ENCODE measurements around the gene USF3.

Gene USF3

DNA sequence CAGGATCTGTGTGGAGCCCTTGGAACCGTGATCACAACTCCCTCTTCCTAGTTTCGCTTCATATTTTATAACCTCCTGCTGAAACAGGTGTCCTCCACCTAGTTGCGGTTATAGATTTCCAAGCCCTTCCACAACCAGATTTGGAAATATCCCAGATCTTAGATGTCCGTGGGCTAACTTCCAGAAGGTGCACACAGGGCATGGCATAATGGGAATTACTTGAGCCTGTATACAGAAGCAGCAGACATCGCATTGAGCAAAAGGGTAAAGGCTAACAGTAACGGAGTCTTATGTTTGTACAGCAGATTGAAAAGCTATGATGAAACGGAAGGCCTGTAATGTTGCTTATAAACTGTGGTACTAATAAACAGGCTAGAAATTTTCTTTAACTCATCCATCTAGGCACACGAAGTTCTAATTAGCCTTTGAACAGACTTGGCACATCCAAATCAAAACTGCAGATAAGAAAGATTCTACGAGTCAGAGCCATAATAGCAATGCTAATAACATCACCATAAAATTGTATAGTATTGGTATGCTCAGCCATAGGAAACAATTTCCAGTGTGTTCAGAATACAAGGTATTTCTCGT is 1.2 kb upstream of the USF3 start:
- no peak for DNase-seq (ENCODE audit: low read depth, low spot score)

DNA sequence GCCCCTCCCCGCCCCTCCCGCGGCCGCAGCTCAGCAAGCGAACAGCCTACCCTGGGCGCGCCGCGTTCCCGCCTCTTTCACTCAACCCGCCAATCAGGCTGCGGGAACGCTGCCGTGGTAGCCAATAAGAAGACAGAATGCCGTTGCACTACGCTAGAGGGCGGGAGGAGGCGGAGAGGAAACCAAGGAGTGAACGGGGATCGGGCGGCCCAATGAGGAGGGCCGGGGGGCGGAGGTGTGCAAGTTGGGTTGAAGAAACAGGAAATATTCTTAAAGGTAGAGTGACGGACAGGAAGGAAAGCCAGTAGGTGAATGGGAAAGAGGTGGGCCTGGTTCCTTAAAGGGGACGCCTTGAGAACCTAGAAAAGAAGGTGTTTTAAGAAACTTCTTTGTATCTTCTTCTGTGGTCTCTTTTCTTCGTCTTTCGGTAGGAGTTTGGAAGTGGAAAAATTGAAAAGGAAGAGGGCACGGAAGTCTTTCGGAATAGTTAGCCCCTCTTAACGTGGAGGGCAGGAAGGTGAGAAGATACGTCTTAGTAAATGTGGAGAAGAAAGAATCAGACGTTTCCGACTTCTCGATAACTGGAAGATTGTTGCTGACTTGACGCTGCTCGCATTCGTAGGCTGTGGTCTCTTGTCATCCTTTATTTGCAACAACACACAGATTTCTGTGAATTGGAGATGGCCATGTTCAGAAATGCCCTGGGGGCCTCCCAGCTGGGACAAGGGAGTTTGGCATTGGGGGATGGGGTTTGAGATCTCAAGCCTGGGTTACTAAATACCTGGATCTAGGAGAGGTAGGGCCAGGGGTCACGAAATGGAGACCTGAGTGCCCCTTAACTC is 437 bp upstream of the USF3 start:
- DNase-seq (ENCODE audit: low read depth, low spot score) = peak; percentile 97

DNA sequence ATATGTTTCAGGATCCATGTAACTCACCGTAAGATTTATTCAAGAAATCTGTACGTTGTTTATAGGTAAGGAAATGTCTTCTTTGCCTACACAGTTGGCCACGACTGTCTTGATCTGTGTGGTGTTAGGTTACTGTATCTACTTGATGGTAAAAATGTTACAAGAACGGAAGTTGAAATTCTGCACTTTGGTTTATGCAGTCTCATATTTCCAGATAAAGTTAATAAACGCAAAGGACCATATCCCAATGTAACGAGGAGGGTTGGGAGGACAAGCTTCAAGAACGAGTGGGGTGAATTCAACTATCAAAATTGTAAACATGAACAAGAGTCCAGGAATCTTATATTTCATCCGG is 1.0 kb downstream of the USF3 start:
- no peak for DNase-seq (ENCODE audit: low read depth, low spot score)

DNA sequence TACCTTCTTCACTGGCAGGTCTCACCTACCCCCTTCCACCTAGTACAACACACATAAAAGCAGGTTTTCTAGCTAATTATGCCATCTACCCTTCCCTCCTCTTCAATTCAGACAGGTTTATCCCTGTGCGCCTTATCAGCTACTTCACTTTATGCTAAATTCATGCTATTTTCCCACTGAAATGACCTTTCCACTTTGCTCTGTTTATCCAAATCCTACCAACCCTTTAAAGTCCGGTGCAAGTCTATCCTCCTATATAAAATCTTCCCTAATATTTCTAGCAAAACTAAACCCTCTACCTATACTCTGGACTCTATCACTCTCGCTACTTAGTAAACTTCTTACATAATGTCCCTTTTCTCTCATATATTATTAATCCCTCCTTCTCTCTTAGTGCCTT is 6.0 kb downstream of the USF3 start:
- no peak for DNase-seq (ENCODE audit: low read depth, low spot score)

DNA sequence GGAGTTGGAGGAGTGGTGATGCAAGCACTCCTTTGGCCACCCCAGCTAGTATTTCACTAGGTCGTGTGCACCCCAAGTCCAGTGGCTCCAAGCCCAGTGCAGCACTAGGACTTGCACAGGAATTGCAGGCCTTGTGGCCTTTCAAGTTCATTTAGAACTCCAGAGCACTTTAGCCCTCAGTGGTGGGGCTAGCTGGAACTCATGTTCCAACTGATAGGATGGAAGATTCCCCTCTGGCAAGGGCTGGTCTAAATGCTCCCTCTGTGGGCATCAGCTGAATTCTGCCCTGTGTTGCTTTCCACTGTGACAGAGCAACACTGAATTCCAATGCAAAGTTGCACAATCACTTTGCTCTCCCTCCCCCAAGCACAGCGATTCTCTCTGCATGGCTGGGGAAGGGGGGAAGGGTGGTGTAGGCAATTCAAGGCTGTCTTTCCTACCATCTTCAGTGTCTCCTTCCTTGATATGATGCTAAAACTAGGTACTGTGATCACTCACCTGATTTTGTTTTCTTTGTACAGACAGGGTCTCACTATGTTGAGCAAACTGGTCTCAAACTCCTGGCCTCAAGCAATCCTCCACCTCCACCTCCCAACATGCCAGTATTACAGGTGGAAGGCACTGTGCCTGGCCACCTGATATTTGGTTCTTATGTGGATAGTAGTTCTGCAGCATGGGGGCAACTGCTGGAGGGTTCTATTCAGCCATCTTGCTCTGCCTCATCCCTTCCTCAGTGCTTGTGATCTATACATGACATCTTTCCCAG is 10.3 kb downstream of the USF3 start:
- no peak for DNase-seq (ENCODE audit: low read depth, low spot score)

DNA sequence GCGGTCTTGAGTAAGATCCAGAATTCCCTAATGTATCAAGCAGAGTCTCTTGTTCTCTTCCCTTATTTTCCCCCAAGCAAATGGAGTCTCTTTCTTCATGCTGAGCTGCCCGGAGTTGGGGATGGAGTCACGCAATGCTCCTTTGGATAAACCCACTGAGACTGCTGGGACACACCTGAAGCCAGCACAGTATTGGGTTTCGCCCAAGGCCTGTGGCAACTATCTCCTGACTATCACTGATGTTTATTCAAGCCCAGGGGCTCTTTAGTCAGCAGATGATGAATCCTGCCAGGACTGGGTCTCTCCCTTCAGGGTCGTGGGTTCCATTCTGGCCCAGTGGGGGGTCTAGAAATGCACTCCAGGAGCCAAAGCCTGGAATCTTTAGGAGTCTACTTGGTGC is 11.3 kb downstream of the USF3 start:
- DNase-seq (ENCODE audit: low read depth, low spot score) = no peak

DNA sequence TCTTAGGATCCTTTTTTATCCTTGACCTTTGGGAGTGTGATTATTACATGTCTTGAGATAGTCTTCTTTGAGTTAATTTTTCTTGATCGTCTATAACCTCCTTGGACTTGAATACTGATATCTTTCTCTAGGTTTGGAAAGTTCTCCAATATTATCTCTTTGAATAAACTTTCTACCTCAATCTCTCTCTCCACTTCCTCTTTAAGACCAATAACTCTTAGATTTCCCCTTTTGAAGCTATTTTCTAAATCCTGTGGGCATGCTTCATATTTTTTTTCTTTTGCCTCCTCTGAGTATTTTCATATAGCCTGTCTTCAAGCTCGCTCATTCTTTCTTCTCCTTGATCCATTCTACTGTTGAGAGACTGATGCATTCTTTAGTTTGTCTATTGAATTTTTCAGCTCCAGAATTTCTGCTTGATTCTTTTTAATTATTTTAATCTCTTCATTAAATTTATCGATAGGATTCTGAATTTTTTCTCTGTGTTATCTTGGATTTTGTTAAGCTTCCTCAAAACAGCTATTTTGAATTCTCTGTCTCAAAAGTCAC is 12.1 kb downstream of the USF3 start:
- no peak for DNase-seq (ENCODE audit: low read depth, low spot score)

DNA sequence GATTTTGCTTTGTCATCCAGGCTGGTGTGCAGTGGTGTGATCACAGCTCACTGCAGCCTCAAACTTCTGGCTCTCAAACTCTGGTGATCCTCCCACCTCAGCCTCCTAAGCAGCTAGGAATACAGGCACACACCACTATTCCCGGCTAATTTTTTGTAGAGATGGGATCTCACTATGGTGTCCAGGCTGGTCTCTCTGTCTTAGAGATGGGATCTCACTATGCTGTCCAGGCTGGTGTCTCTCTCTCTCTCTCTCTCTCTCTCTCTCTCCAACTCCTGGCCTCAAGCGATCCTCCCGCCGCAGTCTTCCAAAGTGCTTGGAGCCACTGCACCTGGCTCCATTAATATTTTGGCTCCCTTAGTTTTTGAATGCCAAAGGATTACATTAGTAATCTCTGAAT is 17.7 kb downstream of the USF3 start:
- DNase-seq (ENCODE audit: low read depth, low spot score) = no peak

DNA sequence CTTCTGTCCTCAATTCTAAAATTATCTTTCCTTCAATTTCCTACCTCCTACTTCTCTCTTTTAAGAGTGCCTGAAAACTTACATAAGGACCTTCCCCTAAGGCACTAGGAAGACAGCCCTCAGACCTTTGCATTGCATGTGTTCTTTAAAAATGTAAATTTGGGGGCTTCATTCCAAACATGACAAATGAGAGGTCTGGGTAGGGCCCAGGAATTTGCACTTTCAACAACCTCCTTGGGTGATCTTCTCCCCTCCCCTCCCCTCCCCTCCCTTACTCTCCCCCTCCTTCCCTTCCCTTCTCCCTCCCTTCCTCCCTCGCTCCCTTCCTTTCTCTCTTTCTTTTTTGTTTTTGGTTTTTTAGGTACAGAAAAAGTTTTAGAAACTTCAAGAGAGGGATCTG is 18.7 kb downstream of the USF3 start:
- no peak for DNase-seq (ENCODE audit: low read depth, low spot score)

DNA sequence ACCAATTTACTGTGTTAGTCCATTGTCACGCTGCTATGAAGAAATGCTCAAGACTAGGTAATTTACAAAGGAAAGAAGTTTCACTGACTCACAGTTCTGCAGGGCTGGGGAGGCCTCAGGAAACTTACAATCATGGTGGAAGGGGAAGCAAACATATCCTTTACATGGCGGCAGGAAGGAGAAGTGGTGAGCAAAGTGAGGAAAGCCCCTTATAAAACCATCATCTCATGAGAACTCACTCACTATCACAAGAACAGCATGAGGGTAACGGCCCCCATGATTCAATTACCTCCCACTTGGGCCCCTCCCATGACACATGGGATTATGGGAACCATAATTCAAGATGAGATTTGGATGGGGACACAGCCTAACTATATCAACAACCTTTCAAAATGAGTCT is 20.2 kb downstream of the USF3 start:
- DNase-seq (ENCODE audit: low read depth, low spot score) = no peak

DNA sequence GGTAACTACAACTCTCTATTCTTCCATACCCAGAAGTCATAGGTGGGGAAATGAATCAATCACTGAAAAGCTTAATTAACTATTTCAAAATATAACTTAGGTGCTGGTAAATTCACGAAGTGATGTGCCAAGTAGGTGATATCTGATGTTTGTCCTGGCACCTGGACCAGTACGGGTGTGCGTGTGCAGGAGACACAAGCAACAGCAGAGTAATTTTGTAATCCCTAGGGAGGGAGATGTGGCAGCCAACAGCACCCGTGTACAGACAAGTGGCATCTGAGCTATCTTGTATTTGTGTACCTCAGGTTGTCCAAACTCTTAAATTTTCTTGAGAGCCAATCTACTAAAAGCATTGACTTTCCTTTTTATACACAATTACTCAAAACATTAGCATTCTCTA is 22.8 kb downstream of the USF3 start:
- DNase-seq (ENCODE audit: low read depth, low spot score) = no peak

DNA sequence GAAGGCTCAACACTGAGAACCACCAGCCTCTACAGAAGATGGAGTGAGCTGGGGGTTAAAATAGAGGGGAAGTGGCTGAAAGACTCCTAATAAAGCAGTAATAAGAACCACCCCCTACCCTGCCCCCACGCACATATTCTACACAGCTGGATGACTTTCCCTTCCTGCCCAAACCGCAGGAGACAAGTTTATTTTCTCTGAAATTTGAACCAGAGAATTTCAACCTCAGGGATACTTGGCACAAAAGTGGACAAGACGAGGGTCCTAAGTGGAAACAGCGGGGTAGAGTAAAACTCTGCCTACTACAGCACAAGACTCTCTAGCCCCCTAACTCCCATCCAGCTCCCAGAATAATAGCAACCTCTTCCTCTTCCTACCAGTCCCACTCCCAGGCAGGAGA is 28.4 kb downstream of the USF3 start:
- no peak for DNase-seq (ENCODE audit: low read depth, low spot score)

DNA sequence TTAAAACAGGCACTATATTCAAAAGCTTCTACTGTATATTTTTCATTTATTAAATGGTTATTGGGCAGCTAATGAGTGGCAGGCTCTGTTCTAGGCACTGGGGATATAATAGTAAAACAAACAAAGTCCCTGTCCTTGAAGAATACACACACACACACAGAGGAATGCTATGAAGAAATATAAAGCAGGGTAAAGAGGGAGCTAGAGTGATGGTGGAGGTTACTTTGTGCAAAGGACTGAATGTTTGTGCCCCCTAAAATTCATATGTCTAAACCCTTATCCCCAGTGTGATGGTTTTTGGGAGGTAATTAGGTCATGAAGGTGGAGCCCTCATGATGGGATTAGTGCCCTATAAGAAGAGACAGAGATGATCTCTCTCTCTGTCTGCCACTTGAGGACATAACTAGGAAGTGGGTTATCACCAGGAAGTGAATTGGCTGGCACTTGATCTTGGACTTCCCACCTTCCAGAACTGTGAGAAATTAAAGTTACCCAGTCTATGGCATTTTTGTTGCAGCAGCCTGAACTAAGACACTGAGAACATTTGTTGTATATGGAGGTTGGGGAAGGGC is 31.8 kb downstream of the USF3 start:
- DNase-seq (ENCODE audit: low read depth, low spot score) = no peak

DNA sequence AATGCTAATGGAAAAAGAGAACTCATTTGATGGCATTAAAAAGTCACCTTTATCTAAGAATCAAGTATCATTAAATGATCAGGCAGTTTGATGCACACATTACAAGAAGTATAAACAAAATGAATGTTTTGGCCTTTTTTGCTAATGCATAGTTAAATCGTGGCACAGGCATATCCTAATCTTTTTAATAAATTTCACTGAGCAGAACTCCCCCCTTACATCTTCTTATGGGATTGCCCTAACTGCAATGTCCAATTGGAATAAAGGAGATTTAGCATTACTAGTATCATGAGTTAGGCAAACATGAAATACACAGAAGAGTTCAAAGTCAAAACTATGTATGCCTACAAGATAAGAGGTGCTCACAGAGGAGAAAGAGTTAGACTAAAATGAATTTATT is 32.7 kb downstream of the USF3 start:
- DNase-seq (ENCODE audit: low read depth, low spot score) = no peak

DNA sequence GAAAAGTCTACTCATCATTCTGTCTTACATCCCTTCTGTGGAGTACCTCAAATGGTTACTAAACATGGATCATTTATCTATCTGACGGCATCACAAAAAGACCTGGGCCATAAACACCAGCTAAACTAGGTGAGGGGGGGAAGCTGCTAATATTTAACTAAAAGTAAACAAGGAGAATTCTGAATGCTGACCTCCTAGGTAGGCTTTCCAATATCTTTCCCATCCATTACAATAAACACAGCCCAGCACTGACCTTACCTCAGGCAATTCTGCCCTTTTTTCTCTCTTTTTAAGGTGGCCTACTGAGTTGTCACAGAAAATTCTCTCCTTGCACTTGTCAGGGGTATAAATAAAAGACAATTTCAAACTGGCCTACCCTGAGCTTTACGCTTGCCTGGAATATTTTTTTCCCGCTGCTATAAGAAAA is 33.1 kb downstream of the USF3 start:
- DNase-seq (ENCODE audit: low read depth, low spot score) = no peak

DNA sequence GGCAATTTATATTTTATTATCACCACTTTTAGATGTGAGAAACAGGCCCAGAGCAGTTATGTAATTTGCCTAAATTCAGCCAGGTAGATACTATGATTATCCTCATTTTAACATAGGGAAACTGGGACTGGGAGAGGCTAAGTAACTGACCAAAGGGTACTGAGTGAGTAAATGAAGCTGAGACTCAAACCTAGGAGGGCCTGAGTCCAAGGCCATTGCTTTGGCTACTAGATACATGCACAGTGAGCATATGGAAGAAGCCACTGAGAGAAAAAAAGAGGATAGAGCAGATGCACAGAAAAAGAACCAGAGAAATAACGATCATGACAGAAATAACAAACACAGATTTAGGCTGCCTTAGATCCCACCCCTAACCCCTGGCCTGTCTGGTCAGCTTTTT is 33.6 kb downstream of the USF3 start:
- no peak for DNase-seq (ENCODE audit: low read depth, low spot score)

DNA sequence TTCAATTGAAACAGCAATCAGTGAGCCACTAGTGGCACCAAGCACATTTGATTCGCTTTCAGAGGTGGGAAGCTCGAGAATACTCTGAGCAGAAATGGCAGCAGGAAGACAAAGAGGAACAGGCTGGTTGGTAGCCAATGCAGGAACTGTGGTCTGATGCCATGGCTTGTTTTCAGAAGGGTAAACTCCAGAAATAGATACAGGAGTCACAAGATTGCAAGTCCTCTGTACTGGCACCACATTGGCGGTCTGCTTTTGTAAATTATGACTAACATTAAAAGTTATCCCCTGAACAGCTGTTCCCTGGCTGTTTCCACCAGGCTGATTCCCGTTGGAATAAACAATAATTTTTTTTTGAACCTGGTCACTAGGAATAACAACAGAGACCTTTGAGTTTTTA is 35.5 kb downstream of the USF3 start:
- no peak for DNase-seq (ENCODE audit: low read depth, low spot score)

DNA sequence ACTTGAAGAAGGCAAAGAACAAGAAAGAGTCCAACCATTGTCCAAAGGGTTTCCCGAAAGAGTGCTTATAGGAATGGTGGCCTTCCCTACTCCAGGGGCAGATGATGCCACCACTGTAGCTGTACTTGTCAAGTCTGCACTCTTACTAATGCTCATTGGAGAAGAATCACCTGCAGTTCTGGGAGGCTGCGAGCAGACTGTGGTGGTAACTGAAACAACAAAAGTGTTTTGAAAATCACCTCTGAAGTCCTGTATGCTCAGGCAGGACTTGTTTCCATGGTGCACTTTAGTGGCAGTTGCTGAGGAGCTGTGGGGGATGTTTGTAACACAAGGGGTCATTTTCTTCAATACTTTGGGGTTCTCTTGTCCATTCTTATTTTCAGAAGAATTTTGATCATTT is 36.0 kb downstream of the USF3 start:
- DNase-seq (ENCODE audit: low read depth, low spot score) = no peak

DNA sequence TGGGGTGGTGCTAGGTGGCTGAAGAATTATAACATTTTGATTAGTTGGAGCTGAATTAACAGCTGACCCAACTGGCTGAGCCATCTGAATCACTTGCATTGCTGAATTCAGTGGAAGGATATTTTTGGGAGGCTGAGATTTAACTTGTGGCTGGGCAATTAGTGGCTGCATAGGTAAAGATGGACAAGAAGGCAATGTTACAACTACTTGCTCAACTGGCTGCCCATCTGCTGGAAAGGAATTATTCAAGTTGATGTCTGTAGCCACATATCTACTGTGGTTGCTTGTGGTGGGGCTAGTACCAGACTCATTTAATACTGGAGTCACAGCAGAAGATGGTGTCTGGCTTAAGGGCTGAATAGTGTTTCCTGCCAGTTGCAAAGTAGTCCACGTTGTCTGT is 36.4 kb downstream of the USF3 start:
- DNase-seq (ENCODE audit: low read depth, low spot score) = no peak

DNA sequence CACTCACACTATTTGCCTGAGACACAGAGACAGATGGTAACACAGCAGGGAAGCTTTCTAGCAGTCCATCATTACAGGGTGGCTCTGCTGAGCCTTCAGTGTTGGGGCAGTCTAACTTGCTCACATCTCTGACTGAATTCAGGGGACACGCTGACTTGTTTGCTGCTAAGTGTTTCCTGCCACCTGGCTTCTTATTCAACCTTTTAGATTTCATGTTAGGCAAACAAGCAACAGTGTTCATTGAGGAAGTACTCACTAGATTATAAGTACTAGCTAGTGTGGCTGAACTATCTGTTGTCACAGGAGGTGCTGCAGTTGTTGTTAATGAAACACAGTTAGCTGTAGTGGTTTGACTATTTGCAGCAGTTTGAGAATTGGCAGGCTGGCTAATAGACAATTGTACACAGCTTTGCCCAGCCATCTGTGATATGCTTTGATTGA is 37.3 kb downstream of the USF3 start:
- no peak for DNase-seq (ENCODE audit: low read depth, low spot score)

DNA sequence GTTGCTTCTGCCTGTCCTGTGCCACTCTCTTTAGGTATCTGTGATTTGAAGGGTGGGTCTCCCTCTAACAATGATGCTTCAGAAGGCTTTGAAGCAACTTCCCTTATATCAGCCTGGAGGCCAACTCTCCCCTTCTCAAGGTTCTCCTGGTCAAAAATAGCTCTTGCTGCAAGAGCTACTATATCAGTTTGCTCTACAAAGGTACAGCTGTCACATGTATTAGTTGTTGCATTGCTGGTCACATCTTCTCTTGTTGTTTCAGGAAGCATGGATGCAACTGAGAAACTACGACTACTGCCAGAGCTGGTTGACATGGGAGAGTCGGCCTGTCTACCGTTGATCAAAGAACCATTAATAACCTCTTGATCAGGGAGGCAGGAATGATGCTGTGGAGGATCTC is 38.3 kb downstream of the USF3 start:
- no peak for DNase-seq (ENCODE audit: low read depth, low spot score)

DNA sequence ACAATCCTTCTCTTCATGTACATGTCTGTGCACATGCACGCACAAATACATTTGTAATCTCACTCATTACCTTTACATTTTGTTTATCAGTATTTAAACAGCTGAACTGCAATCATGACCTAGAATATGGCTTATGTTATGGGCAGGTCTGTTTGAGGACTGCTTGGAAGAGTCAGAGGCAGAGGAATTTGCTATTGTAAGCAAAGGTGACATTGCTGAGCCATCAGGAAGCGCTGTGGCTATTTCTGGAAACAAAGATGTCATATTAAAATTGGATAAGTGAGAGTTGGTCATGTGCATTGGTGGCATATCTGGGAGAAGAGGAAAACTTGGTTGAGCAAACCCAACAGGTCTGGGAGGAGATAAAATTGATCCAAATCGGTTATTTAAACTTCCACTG is 41.6 kb downstream of the USF3 start:
- no peak for DNase-seq (ENCODE audit: low read depth, low spot score)

Data from activated naive CD8-positive, alpha-beta T cell treated with anti-CD3 and anti-CD28 coated beads, Interleukin-2, amount 50 U/mL, for 16 hours (primary cell).